ENCODE measurements around the gene SKIC2. TPM values are rescaled to one million over a fixed set of nuclear protein-coding genes. Genes with fewer than 3 reads are reported as not detected.
A peak's percentile ranks its signal among the peaks of the same experiment; 100 is the strongest.
"Not testable (repeated sequence)": the region's sequence is repeated elsewhere in the genome, so short reads cannot be mapped to it uniquely, and the experiment has no call there.

Gene SKIC2
- total RNA-seq, 1 experiment from 2014 or later: 57.6 TPM

GRCh38 chr6:31932137-31932536 lies 26.8 kb upstream of the SKIC2 start:
- not testable (repeated sequence) for H3K27me3 ChIP-seq (ENCODE audit: control insufficient read depth, insufficient read depth, low read length); DNase-seq; H3K4me3 ChIP-seq (ENCODE audit: insufficient read depth, low read depth, low read length); H3K36me3 ChIP-seq (replicated peaks; ENCODE audit: control insufficient read depth, insufficient read depth, low read length)

- Histone ChIP-seq H3K4me3 (ENCODE audit: insufficient read depth, low read depth, low read length) (no peak overlapping the region), H3K27me3 (ENCODE audit: control insufficient read depth, insufficient read depth, low read length) (no peaks in the 10 kb centered on the region), H3K36me3 (replicated peaks; ENCODE audit: control insufficient read depth, insufficient read depth, low read length) (no peaks in the 10 kb centered on the region)
- DNase-seq: no peak
Measured at GRCh38 chr6:31933537-31933936, 25.4 kb upstream of the SKIC2 start.

- H3K36me3 ChIP-seq (replicated peaks; ENCODE audit: control insufficient read depth, insufficient read depth, low read length): no peaks in the 10 kb centered on the region
- DNase-seq: no peak
Measured at GRCh38 chr6:31935021-31935420, 24.0 kb upstream of the SKIC2 start.

GRCh38 chr6:31935823-31936222 lies 23.2 kb upstream of the SKIC2 start:
- no peak overlapping the region for H3K4me3 ChIP-seq (ENCODE audit: insufficient read depth, low read depth, low read length)
- DNase-seq: no peak
- no peaks in the 10 kb centered on the region for H3K27me3 ChIP-seq (ENCODE audit: control insufficient read depth, insufficient read depth, low read length)
- H3K36me3 ChIP-seq (replicated peaks; ENCODE audit: control insufficient read depth, insufficient read depth, low read length): no peaks in the 10 kb centered on the region

More at GRCh38 chr6:31935021-31935420, 24.0 kb upstream of the SKIC2 start:
- no peak overlapping the region for H3K4me3 ChIP-seq (ENCODE audit: insufficient read depth, low read depth, low read length)
- H3K27me3 ChIP-seq (ENCODE audit: control insufficient read depth, insufficient read depth, low read length): no peaks in the 10 kb centered on the region

- Histone ChIP-seq H3K36me3 (replicated peaks; ENCODE audit: control insufficient read depth, insufficient read depth, low read length) (no peaks in the 10 kb centered on the region), H3K27me3 (ENCODE audit: control insufficient read depth, insufficient read depth, low read length) (no peaks in the 10 kb centered on the region; the same call in 1 of the 2 replicates), H3K4me3 (ENCODE audit: insufficient read depth, low read depth, low read length) (no peak overlapping the region)
- DNase-seq: no peak
Measured at GRCh38 chr6:31940256-31940664, 18.7 kb upstream of the SKIC2 start.

- DNase-seq: no peak
- Histone ChIP-seq H3K4me3 (ENCODE audit: insufficient read depth, low read depth, low read length) (no peak overlapping the region), H3K27me3 (ENCODE audit: control insufficient read depth, insufficient read depth, low read length) (peaks cover 2% of the 10 kb centered on the region), H3K36me3 (replicated peaks; ENCODE audit: control insufficient read depth, insufficient read depth, low read length) (no peaks in the 10 kb centered on the region)
Measured at GRCh38 chr6:31943742-31944141, 15.2 kb upstream of the SKIC2 start.

- Histone ChIP-seq H3K27me3 (ENCODE audit: control insufficient read depth, insufficient read depth, low read length) (peaks cover 2% of the 10 kb centered on the region), H3K4me3 (ENCODE audit: insufficient read depth, low read depth, low read length) (no peak overlapping the region), H3K36me3 (replicated peaks; ENCODE audit: control insufficient read depth, insufficient read depth, low read length) (no peaks in the 10 kb centered on the region)
- DNase-seq: no peak
Measured at GRCh38 chr6:31945154-31945506, 13.8 kb upstream of the SKIC2 start.

- no peak within 1 kb of the TSS for H3K4me3 ChIP-seq (ENCODE audit: insufficient read depth, low read depth, low read length)
- DNase-seq: peak; percentile 79
- H3K36me3 ChIP-seq (replicated peaks; ENCODE audit: control insufficient read depth, insufficient read depth, low read length): no peaks in the 10 kb centered on the region
- peaks cover 2% of the 10 kb centered on the region for H3K27me3 ChIP-seq (ENCODE audit: control insufficient read depth, insufficient read depth, low read length)
Measured at GRCh38 chr6:31945507-31946369, 13.2 kb upstream of the SKIC2 start, which contains the start of gene CFB. Gene CFB (plus strand): TSS chr6:31946095. CDS start chr6:31946222, 127 bp downstream.

GRCh38 chr6:31946370-31946885 lies 12.5 kb upstream of the SKIC2 start:
- Histone ChIP-seq H3K4me3 (ENCODE audit: insufficient read depth, low read depth, low read length) (no peak overlapping the region), H3K36me3 (replicated peaks; ENCODE audit: control insufficient read depth, insufficient read depth, low read length) (peaks cover 5% of the 10 kb centered on the region), H3K27me3 (ENCODE audit: control insufficient read depth, insufficient read depth, low read length) (peaks cover 2% of the 10 kb centered on the region)
- DNase-seq: no peak

- DNase-seq: no peak
- Histone ChIP-seq H3K27me3 (ENCODE audit: control insufficient read depth, insufficient read depth, low read length) (peaks cover 2% of the 10 kb centered on the region), H3K4me3 (ENCODE audit: insufficient read depth, low read depth, low read length) (no peak overlapping the region), H3K36me3 (replicated peaks; ENCODE audit: control insufficient read depth, insufficient read depth, low read length) (peaks cover 13% of the 10 kb centered on the region)
Measured at GRCh38 chr6:31947070-31947675, 11.8 kb upstream of the SKIC2 start.

- Histone ChIP-seq H3K4me3 (ENCODE audit: insufficient read depth, low read depth, low read length) (no peak overlapping the region), H3K27me3 (ENCODE audit: control insufficient read depth, insufficient read depth, low read length) (peaks cover 2% of the 10 kb centered on the region), H3K36me3 (replicated peaks; ENCODE audit: control insufficient read depth, insufficient read depth, low read length) (peaks cover 13% of the 10 kb centered on the region)
- DNase-seq: no peak
Measured at GRCh38 chr6:31947864-31948263, 11.1 kb upstream of the SKIC2 start.

GRCh38 chr6:31948306-31948705 lies 10.7 kb upstream of the SKIC2 start:
- Histone ChIP-seq H3K36me3 (replicated peaks; ENCODE audit: control insufficient read depth, insufficient read depth, low read length) (peaks cover 14% of the 10 kb centered on the region), H3K27me3 (ENCODE audit: control insufficient read depth, insufficient read depth, low read length) (peaks cover 2% of the 10 kb centered on the region), H3K4me3 (ENCODE audit: insufficient read depth, low read depth, low read length) (no peak overlapping the region)
- no peak for DNase-seq

- Histone ChIP-seq H3K4me3 (ENCODE audit: insufficient read depth, low read depth, low read length) (no peak overlapping the region), H3K27me3 (ENCODE audit: control insufficient read depth, insufficient read depth, low read length) (peaks cover 2% of the 10 kb centered on the region), H3K36me3 (replicated peaks; ENCODE audit: control insufficient read depth, insufficient read depth, low read length) (peaks cover 19% of the 10 kb centered on the region)
- DNase-seq: no peak
Measured at GRCh38 chr6:31948753-31949413, 10.1 kb upstream of the SKIC2 start.

GRCh38 chr6:31949926-31950548 lies 8.9 kb upstream of the SKIC2 start:
- no peak for DNase-seq
- peaks cover 2% of the 10 kb centered on the region for H3K27me3 ChIP-seq (ENCODE audit: control insufficient read depth, insufficient read depth, low read length)
- no peak overlapping the region for H3K4me3 ChIP-seq (ENCODE audit: insufficient read depth, low read depth, low read length)
- H3K36me3 ChIP-seq (replicated peaks; ENCODE audit: control insufficient read depth, insufficient read depth, low read length): peaks cover 29% of the 10 kb centered on the region
